GM21360 (cell line): Measurements from ENCODE around the gene STXBP4.

Experiments
- ATAC-seq: cut with Tn5 transposase; IDR thresholded peaks from one replicate; pipeline ENCODE4 v1.9.1; 2021; ENCODE audit warnings: mild to moderate bottlenecking, moderate library complexity; ENCODE audit not compliant: unreplicated experiment

STXBP4 gene

GRCh38 chr17:55116440-55116914 lies 147.9 kb downstream of the STXBP4 start:
- ATAC-seq = no peak

DNA sequence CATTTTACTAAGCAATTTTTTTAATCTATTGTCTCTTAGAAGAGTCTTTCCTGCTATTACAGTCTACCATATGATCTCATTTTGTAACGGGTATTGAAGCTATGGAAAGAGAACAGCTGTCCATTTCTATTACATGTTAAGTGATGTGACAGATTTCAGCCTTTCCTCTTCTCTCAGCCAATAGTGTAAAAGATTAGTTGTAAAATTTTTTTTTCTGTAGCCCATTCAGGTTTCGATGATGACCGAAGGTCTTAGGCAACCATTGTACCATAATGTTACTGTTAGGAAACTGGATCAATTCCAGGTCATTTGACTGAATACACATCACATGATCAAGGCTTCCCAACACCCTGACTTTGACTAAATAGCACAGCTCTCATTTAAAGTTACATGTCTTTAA lies 148.6 kb downstream of the STXBP4 start:
- ATAC-seq = no peak

GRCh38 chr17:55120651-55121050 lies 152.1 kb downstream of the STXBP4 start:
- ATAC-seq = no peak

DNA sequence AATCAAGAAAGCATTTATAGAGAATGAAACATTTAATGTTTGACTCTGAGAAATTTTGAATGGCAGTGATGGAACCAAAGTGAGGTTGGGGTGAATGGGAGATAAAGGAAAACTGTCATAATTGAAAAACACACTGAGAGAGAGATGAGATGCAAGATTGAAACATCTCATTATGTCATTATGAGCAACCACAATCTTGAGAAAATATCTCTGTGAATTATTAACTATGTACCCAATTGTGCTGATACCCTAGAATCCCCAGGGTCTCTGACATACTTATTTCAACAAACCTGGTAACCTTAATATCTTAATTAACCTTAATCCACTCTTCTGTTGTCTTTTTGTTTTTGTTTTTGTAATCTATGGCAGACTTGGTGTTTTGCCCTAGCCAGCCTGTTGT lies 152.7 kb downstream of the STXBP4 start:
- no peak for ATAC-seq

DNA sequence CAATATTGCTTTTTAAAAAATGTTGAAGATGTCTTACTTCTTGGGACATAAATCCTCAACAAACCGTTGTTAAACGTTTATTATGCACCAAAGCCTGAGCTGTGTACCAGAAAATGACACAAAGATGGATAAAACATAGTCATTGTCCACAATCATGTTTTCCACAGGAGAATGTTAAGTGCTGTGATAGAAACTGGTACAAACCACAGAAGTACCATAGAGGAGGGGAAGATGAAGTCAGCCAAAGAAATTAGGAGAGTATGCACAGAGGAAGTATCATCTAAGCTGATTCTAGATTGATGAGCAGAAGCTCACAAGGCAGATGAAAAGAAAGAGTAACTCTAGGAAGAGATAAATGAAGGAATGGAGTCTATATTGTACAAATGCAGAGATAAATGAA lies 153.5 kb downstream of the STXBP4 start:
- no peak for ATAC-seq

DNA sequence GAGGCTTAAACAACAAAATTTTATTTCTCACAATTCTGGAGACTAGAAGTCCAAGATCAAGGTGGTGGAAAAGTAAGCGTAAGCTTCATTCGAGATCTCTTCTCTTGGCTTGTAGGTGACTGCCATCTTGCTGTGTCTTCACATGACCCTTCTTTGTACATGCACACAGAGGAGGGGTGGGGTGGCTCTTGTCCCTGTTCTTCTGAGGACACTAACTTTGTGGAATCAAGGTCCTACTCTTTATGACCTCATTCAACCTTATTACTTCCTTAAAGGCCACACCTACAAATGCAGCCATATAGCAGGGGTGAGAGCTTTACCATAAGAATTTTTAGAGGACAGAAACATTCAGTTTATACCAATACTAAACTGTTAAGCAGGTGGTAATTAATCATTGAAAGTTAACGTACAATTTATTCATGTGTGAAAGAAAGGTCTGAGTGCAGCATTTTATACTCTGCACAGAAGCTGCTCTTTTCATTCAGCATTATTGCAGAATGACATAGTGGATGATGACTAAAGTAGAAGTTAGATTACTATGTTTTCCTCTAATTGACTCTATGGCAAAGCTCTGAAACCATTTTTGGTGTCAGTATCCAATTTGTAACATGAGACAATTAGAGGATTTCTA lies 156.3 kb downstream of the STXBP4 start:
- ATAC-seq = no peak

DNA sequence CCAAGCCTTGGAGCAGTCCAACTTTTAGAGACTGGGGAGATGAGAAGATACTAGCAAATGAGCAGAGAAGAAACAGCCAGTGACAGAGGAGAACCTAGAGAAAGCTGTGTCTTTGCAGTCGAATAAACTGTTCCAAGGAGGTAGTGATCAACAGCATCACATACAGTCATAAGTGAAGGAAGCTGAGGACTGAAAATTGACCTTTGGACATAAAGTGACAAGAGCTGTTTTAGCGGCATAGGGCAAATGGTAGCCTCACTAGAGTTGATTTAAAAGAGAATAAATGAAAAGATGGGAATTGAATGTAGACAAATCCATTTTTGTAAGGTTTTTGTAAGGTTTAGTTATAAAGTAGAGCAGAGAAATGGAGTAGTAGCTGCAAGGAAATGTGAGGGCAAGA lies 165.0 kb downstream of the STXBP4 start:
- no peak for ATAC-seq

DNA sequence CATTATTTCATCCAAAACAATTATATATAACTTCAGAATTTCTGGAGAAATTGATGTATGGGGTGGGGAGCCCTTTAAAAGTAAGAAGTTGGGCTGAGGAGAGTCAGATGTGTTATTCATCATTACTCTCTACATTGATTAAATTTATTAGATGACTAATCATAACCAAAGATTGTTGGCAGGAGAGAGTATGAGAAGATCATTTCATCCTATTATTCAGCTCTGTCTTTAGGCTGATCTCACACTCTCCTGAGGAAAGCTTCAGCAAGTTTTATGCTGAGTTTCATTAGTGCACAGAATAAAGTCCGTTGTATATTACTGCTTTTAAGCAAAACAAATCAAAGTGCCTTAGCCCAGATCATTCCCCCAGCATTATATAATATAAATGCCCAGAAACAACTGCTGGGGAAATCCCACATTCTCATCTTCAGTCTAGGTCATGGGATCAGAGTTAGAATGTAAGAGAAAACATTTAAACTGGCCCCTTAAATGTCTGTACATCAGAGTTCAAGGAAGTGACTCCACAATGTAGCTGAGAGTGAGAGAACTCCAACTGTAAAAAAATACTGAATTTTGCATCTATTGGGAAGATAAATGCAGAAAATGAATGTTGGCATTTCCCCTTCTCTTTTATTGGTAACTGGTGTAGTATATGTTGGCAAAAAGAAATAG lies 166.1 kb downstream of the STXBP4 start:
- ATAC-seq = no peak

DNA sequence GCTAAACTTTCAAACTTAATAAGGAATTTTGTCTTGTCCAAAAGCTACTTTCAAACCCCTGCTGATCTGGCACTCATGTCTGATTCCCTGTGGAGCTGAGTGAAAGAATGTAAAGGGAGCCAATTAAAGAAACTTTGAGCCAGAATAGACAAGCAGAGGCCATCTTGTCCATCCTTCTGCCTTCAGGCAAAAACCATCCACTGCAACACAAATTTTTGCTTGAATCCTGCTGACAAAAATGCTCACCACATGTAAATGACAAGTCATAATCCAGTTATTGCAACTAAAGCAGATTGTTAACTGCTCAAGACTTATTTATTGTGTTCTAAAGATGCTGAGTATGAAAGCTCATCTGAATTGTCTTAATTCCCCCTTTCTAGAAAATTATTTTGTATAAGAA lies 172.2 kb downstream of the STXBP4 start:
- ATAC-seq = no peak

DNA sequence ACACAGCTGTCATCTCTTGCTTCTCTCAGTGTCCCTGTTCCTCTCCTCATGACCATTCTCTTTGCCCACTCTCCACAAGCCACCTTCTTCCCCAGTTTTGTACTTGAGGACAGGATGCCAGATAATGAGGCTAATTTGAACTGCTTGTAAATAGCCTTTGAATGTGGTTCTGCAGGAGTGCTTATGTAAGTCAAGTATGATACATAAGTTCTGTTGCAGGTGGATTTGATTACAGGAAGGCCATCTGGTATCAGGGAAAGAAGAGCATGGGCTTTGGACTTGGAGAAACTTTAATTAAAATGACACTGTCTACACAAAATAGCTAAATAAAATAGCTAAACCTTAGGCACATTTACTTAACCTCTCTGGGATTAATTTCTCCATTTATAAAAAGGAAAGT lies 176.0 kb downstream of the STXBP4 start:
- no peak for ATAC-seq

DNA sequence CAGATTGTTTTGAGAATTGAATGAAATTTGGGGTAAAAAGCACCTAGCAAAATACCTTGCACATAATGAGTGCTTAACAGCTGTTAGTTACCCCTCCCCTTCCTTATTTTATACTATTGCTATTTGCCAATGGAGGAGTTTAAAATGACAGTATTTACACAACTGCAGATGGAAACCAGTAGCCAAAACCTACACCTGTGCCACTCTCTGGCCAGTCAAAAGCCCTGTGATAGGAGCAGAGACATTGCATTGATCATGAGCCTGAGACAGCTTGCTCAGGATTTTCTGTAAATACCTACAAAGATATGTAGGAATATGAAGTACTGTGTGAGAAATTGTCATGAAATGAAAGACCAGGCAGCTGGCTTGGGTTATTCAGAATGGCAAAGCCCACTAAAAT lies 180.9 kb downstream of the STXBP4 start:
- no peak for ATAC-seq

- no peak for ATAC-seq
These were observed 183.7 kb downstream of the STXBP4 start for GRCh38 chr17:55152236-55152635.

GRCh38 chr17:55154101-55154500 lies 185.5 kb downstream of the STXBP4 start:
- no peak for ATAC-seq

GRCh38 chr17:55155856-55156560 lies 187.4 kb downstream of the STXBP4 start:
- ATAC-seq = no peak

DNA sequence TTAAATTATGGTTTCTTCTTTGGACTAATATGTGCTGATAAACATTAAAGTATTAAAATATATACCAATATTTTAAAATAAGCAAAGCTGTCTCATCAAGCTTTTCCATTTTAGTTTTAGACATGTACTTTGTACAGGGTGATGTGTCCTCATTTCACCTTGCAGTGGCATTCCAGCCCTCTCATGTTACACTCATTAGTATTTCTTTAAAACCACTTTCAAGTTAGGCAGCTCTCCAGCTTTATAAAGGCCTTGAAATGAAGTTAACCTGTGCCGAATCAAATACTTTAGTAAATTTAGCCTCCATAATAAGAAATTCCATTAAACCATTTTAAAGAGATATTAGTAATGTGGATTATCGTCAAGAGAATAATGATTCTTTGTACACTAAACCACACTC lies 188.6 kb downstream of the STXBP4 start:
- no peak for ATAC-seq

DNA sequence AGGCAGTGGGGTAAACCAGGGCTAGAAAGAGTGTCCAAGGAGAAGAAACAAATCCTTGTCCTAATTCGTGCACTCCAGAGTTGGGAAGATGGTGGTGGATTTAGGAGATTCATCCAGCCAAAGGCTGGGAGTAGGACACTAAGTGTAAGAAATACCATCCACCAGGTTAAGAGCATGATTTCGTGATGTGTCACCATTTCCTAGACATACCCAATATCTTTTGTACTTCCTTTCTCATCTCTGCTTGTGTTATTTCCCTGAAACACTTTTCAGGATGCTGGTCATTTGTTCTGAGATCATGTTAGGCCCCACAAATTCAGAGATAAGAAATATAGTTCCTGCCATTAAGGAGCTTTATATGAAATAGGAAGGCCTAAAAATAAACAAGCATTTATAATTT lies 189.9 kb downstream of the STXBP4 start:
- no peak for ATAC-seq

DNA sequence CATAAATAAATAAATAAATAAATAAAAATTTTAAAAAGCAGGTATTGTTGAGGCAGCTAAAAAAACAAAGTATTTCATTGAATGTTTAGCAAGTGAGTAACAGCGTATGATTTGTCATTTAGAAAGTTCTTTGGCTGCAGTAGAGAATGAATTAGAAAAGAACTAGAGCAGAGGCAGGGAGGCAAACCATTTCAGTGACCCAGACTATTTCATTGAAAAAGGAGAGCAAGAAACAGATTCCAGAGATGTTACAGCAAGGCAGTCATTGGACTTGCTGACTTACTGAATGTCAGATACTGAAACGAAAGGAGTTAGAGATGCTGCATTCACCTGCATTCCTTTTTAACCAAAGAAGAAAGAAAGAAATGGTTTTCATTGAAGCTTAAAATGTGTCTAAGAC lies 190.7 kb downstream of the STXBP4 start:
- ATAC-seq = no peak

DNA sequence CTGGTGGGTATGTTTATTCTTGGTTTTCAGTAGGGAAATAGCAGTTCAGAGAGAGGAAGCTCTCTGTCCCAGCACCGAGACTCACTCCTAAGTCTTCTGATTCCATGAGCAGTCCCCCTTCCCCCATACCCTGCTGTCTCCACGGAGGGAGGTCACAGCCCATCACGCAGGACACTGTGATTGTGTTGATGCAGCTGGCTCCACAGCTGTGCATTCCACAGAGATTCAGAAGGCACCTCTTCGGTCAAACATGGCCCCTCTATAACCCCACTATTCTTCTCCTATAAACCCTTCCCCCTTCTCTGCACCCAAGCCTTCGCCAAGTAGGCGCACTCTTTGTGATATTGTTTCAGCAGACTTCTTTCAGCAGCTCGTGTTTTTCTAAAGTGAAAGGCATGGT lies 191.9 kb downstream of the STXBP4 start:
- no peak for ATAC-seq

DNA sequence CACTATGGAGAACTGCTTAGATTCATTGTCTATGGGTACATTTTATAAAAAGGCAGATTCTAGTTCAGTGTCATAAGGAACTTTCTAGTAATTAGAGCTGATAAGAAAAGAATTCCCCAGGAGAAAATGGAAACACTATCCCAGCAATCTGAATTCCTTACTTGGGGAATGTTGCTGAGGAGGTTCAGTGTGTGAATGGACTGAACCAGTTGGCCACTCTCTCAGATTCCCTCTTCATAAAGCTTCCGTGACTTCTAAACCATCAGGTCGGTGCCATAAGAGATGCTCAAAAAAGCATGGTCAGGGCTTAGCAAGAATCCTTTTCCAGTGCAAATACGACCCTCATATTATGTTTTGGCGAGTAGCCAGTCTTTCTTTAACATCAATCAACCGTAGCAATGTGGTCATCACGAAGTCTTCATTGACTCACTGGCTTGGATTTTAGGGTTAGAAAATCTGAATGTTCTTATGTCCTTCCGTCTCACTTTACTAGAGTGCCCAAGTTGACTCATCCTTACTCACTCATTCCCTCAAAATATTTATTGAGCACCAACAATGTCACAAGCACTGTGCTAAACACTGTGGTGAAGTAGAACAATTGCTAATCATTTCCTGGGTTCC lies 193.5 kb downstream of the STXBP4 start:
- ATAC-seq = no peak

GRCh38 chr17:55162556-55162946 lies 194.0 kb downstream of the STXBP4 start:
- ATAC-seq = no peak

- ATAC-seq = no peak
These were observed 194.8 kb downstream of the STXBP4 start for GRCh38 chr17:55163408-55163807.

- ATAC-seq = no peak
These were observed 197.9 kb downstream of the STXBP4 start for GRCh38 chr17:55166506-55166905.
